ENCODE results near the gene PER2.

The PER2 gene

GRCh38 chr2:238237431-238238135 is 50.8 kb downstream of the PER2 start:
- H3K9me3 ChIP-seq = no peaks in the 10 kb centered on the region
- H3K4me1 ChIP-seq = peaks cover 12% of the 10 kb centered on the region
- H3K27me3 ChIP-seq = no peaks in the 10 kb centered on the region
- H3K4me3 ChIP-seq (ENCODE audit: low read depth, low read length) = no peak overlapping the region
- DNase-seq = no peak
- no peak for TF ChIP-seq CTCF (IDR thresholded peaks at IDR 0.05; ENCODE audit: low read depth, low read length)
- H3K36me3 ChIP-seq = no peaks in the 10 kb centered on the region

DNA sequence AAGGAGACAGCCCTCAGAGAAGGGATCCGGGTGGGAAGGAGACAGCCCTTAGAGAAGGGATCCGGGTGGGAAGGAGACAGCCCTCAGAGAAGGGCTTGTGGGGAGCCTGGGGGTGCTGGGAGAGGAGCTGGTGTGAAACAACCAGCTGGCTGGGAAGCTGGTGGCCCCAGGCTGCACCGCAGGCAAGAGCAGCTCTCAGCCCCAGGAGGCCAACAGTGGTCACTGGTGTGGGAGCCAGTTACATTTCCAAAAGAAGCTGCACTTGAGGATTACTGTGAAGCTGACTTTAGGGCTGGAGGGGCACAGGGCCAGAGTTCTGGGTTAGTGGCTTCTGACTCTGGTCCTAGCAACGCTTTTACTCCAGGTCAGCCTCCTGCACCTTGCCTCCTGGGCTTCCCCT is 51.8 kb downstream of the PER2 start:
- peaks cover 4% of the 10 kb centered on the region; the same call in 1 of the 2 replicates for H3K4me1 ChIP-seq
- no peaks in the 10 kb centered on the region for H3K9me3 ChIP-seq
- no peak for TF ChIP-seq CTCF (IDR thresholded peaks at IDR 0.05; ENCODE audit: low read depth, low read length)
- no peaks in the 10 kb centered on the region for H3K36me3 ChIP-seq
- DNase-seq = no peak
- H3K4me3 ChIP-seq (ENCODE audit: low read depth, low read length) = no peak overlapping the region
- H3K27me3 ChIP-seq = no peaks in the 10 kb centered on the region

GRCh38 chr2:238235856-238236255 is 52.6 kb downstream of the PER2 start:
- no peak for DNase-seq
- no peak for TF ChIP-seq CTCF (IDR thresholded peaks at IDR 0.05; ENCODE audit: low read depth, low read length)
- Histone ChIP-seq H3K4me1 (no peaks in the 10 kb centered on the region), H3K9me3 (no peaks in the 10 kb centered on the region), H3K4me3 (ENCODE audit: low read depth, low read length) (no peak overlapping the region), H3K27me3 (no peaks in the 10 kb centered on the region), H3K36me3 (no peaks in the 10 kb centered on the region)

DNA sequence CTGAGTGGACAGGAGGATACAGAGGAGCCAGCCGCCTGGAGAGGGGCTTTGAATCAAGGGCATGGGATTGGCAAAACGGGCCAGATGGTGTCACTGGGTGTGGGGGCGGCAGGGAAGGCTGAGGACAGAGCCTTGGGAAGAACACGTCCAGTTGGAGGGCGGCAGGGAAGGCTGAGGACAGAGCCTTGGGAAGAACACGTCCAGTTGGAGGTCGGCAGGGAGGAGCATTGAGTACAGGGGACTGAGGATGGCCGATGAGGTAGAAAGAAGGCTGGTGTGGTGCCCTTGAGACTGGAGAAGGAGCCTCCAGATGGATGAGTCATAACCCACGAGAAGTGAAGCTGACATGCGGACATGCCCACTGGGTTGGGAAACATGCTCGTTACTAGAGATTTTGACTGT is 53.1 kb downstream of the PER2 start:
- no peak overlapping the region for H3K4me3 ChIP-seq (ENCODE audit: low read depth, low read length)
- H3K4me1 ChIP-seq = no peaks in the 10 kb centered on the region
- H3K9me3 ChIP-seq = no peaks in the 10 kb centered on the region
- TF ChIP-seq CTCF (IDR thresholded peaks at IDR 0.05; ENCODE audit: low read depth, low read length) = no peak
- H3K27me3 ChIP-seq = no peaks in the 10 kb centered on the region
- no peaks in the 10 kb centered on the region for H3K36me3 ChIP-seq
- DNase-seq = no peak

- H3K27me3 ChIP-seq = no peaks in the 10 kb centered on the region
- H3K36me3 ChIP-seq = no peaks in the 10 kb centered on the region
- DNase-seq = no peak
- H3K4me3 ChIP-seq (ENCODE audit: low read depth, low read length) = no peak overlapping the region
- H3K9me3 ChIP-seq = no peaks in the 10 kb centered on the region
- no peak for TF ChIP-seq CTCF (IDR thresholded peaks at IDR 0.05; ENCODE audit: low read depth, low read length)
- no peaks in the 10 kb centered on the region for H3K4me1 ChIP-seq
Observed at GRCh38 chr2:238233625-238234024, 54.8 kb downstream of the PER2 start.

GRCh38 chr2:238231809-238232208 is 56.6 kb downstream of the PER2 start:
- H3K27me3 ChIP-seq = no peaks in the 10 kb centered on the region
- H3K4me1 ChIP-seq = no peaks in the 10 kb centered on the region
- H3K4me3 ChIP-seq (ENCODE audit: low read depth, low read length) = no peak overlapping the region
- H3K36me3 ChIP-seq = no peaks in the 10 kb centered on the region
- no peak for DNase-seq
- TF ChIP-seq CTCF (IDR thresholded peaks at IDR 0.05; ENCODE audit: low read depth, low read length) = no peak
- H3K9me3 ChIP-seq = no peaks in the 10 kb centered on the region

Measured in BE2C (cell line).